ENCODE data around the gene WDR41.

DNA sequence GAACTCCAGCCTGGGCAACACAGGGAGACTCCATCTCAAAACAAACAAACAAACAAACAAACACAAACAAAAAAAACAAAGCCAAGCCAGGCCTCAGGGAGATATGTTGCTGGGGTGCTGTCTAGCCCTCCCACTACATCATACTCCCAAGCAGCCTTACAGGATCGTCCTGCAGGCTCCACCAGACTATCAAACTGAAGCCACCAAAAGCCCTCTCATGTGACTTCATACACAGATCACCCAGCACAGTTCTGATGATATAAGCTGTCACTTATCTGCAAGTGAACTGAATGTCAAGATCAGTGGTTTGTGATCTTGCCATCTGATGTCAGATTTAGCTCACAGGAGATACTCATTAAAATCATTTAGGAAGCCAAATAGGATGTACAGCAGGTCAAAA, 43.3 kb downstream of the WDR41 start:
- TF ChIP-seq, protein P1, sequence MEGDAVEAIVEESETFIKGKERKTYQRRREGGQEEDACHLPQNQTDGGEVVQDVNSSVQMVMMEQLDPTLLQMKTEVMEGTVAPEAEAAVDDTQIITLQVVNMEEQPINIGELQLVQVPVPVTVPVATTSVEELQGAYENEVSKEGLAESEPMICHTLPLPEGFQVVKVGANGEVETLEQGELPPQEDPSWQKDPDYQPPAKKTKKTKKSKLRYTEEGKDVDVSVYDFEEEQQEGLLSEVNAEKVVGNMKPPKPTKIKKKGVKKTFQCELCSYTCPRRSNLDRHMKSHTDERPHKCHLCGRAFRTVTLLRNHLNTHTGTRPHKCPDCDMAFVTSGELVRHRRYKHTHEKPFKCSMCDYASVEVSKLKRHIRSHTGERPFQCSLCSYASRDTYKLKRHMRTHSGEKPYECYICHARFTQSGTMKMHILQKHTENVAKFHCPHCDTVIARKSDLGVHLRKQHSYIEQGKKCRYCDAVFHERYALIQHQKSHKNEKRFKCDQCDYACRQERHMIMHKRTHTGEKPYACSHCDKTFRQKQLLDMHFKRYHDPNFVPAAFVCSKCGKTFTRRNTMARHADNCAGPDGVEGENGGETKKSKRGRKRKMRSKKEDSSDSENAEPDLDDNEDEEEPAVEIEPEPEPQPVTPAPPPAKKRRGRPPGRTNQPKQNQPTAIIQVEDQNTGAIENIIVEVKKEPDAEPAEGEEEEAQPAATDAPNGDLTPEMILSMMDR (IDR thresholded peaks at IDR 0.05; ENCODE audit: insufficient read depth, low read length), result no peak
- no peak for TF ChIP-seq POLR2AphosphoS5 (IDR thresholded peaks at IDR 0.05; ENCODE audit: low read depth)
